Osteoblast (primary cell): ENCODE results near the gene UBE2U. TPM values are rescaled to one million over a fixed set of nuclear protein-coding genes. Genes with fewer than 3 reads are reported as not detected.
A peak's percentile ranks its signal among the peaks of the same experiment; 100 is the strongest.

Source experiments
- DNase-seq: peaks from one replicate; pipeline ENCODE4 v3.0.0; 2011; ENCODE audit warnings: low spot score, mixed read lengths; ENCODE audit not compliant: insufficient read length; ENCODE audit errors: missing footprints
- H2AFZ ChIP-seq: 2 replicates; pipeline ENCODE4 v1.6.0; 2011; ENCODE audit warnings: mild to moderate bottlenecking, low read length
- H3K27ac ChIP-seq: 2 replicates; pipeline ENCODE4 v1.5.1; 2011; ENCODE audit warnings: mild to moderate bottlenecking, low read depth, low read length, moderate library complexity
- H3K27me3 ChIP-seq: 2 replicates; pipeline ENCODE4 v1.6.0; 2012; ENCODE audit warnings: mild to moderate bottlenecking, control low read depth, inconsistent platforms, low read length, moderate library complexity; ENCODE audit not compliant: insufficient read depth
- H3K36me3 ChIP-seq: 2 replicates; pipeline ENCODE4 v1.5.1; 2011; ENCODE audit warnings: mild to moderate bottlenecking, low read length, control low read depth, moderate library complexity; ENCODE audit not compliant: insufficient read depth
- H3K4me1 ChIP-seq: 2 replicates; pipeline ENCODE4 v1.5.1; 2011; ENCODE audit warnings: mild to moderate bottlenecking, low read length, control low read depth, moderate library complexity; ENCODE audit not compliant: insufficient read depth
- H3K4me2 ChIP-seq: 2 replicates; pipeline ENCODE4 v1.6.0; 2011; ENCODE audit warnings: mild to moderate bottlenecking, low read length; ENCODE audit not compliant: insufficient read depth
- H3K4me3 ChIP-seq: fragments of 200-600 bp; sonication (generic); 3 replicates; pipeline ENCODE4 v1.5.1; 2012; ENCODE audit warnings: mild to moderate bottlenecking, low read length, inconsistent platforms; ENCODE audit not compliant: insufficient read depth
- H3K79me2 ChIP-seq: 2 replicates; pipeline ENCODE4 v1.6.0; 2012; ENCODE audit warnings: mild to moderate bottlenecking, low read length, control low read depth, inconsistent platforms; ENCODE audit not compliant: insufficient read depth
- H3K9me3 ChIP-seq: 2 replicates; pipeline ENCODE4 v1.5.1; 2011; ENCODE audit warnings: low read depth, low read length, control low read depth
- H4K20me1 ChIP-seq: 2 replicates; pipeline ENCODE4 v1.6.0; 2012; ENCODE audit warnings: mild to moderate bottlenecking, low read length, control low read depth; ENCODE audit not compliant: insufficient read depth
- CTCF ChIP-seq: IDR thresholded peaks from 2 replicates; pipeline ENCODE4 v1.5.1; 2011; ENCODE audit warnings: mild to moderate bottlenecking, low read depth, low read length, moderate library complexity; ENCODE audit errors: extremely low read depth
- total RNA-seq: library from RNA; depleted of rRNA; stranded (reverse); fragments of >200 nt; gene quantifications from 2 replicates; pipeline ENCODE4 v1.2.3, GENCODE V29; 2012

Gene UBE2U
- total RNA-seq, result not detected in 2 replicates

DNA sequence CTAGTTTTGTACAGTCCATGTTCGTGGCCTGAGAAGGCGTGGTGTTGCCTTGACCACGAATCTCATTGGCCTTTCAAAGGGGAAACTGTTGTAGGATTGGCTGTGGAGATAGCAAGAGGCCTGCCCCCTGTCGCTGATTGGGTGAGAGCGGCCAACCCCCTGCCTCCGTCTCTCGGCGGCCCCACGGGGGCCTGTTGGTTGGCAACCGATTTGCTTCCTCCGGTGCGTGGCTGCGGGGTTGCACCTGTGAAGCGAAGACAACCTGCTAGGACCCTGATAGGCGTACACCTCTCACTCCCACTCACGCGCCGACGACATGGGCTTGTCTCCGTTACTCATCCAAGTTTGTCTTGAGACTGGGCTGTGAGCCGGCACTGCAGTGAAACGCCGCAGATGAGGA is at the start of gene UBE2U:
UBE2U (plus strand) TSS at position 204 of the 400 bp plus-strand sequence. CDS start 428 bp downstream, outside the sequence.
- Histone ChIP-seq H3K36me3 (no peaks in the 10 kb centered on the region), H2AFZ (no peak within 1 kb of the TSS)

DNA sequence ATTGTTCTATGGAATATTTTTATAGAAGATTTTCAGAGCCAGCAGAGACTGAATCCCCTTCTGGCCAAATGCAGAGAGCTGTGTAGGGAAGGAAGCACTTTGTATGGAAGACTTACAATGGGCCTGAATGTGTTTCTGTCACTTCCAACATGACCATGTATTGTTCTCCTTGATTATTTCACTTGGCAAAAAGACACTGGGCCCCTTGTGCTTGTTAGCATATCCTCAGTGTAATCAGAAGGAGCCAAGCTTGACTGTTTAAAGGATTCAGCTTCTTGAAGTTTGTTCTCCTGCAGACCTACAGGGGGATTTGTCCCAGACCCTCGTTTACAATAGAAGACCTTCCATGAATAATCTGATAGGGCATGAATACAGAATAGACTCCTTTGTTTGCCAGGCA is 48.1 kb upstream of the UBE2U start:
- Histone ChIP-seq H3K4me3 (no peak overlapping the region), H3K9me3 (no peaks in the 10 kb centered on the region), H3K27ac (no peak overlapping the region), H3K27me3 (no peaks in the 10 kb centered on the region), H3K4me1 (peaks cover 1% of the 10 kb centered on the region), H4K20me1 (no peaks in the 10 kb centered on the region), H3K4me2 (no peak overlapping the region), H3K79me2 (no peaks in the 10 kb centered on the region), H2AFZ (no peak overlapping the region), H3K36me3 (peaks cover 11% of the 10 kb centered on the region)
- TF ChIP-seq CTCF, result no peak
- no peak for DNase-seq

More for the DNA sequence above, at the start of gene UBE2U:
- Histone ChIP-seq H3K4me2 (no peak within 1 kb of the TSS), H4K20me1 (no peaks in the 10 kb centered on the region), H3K27ac (no peak within 1 kb of the TSS), H3K9me3 (no peaks in the 10 kb centered on the region), H3K4me3 (no peak within 1 kb of the TSS), H3K4me1 (no peaks in the 10 kb centered on the region), H3K79me2 (no peaks in the 10 kb centered on the region), H3K27me3 (no peaks in the 10 kb centered on the region)
- TF ChIP-seq CTCF, result no peak
- DNase-seq, result no peak

GRCh38 chr1:64161357-64161941 is 42.0 kb upstream of the UBE2U start:
- Histone ChIP-seq H4K20me1 (no peaks in the 10 kb centered on the region), H3K27me3 (no peaks in the 10 kb centered on the region), H3K9me3 (no peaks in the 10 kb centered on the region), H3K4me2 (peak overlapping the region; percentile 8), H2AFZ (no peak overlapping the region), H3K4me1 (peaks cover 35% of the 10 kb centered on the region), H3K79me2 (no peaks in the 10 kb centered on the region), H3K4me3 (no peak overlapping the region), H3K36me3 (peaks cover 16% of the 10 kb centered on the region), H3K27ac (peak overlapping the region; percentile 7)
- TF ChIP-seq CTCF, result no peak
- peak; percentile 77 for DNase-seq

DNA sequence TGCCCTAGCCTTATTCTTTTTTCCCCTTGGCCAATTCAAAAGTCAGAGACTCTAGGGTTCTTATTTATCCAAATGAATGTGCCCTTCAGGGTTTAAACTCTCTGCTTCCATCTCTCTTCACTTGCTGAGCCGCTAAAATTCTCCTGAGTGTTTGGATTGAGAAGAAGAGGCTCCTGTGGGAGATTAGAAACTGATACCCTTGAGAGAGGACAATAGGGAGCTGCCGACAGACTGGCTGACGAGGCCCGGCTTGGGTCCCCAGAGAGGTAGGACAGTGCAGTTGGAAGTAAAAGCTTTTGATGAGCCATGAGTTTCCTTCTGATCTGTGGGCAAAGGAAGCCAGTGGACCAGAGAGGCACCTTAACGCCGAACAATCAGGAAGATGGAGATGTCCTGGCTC is 41.3 kb upstream of the UBE2U start:
- TF ChIP-seq CTCF, result no peak
- Histone ChIP-seq H2AFZ (no peak overlapping the region), H3K36me3 (peaks cover 16% of the 10 kb centered on the region), H3K27me3 (no peaks in the 10 kb centered on the region), H3K79me2 (no peaks in the 10 kb centered on the region), H4K20me1 (no peaks in the 10 kb centered on the region), H3K4me3 (no peak overlapping the region), H3K27ac (peak overlapping the region; percentile 7), H3K4me1 (peaks cover 41% of the 10 kb centered on the region), H3K9me3 (no peaks in the 10 kb centered on the region), H3K4me2 (no peak overlapping the region)
- DNase-seq, result no peak
